Activated gamma-delta T cell treated with Interleukin-2 at 50 U/mL for 16 hours (primary cell): ENCODE results near the gene LEAP2.
"Not testable (repeated sequence)": the region's sequence is repeated elsewhere in the genome, so short reads cannot be mapped to it uniquely, and the experiment has no call there.

Experiments
- DNase-seq: peaks from one replicate; pipeline ENCODE4 v3.0.0-alpha.2; 2020

Gene LEAP2

DNA sequence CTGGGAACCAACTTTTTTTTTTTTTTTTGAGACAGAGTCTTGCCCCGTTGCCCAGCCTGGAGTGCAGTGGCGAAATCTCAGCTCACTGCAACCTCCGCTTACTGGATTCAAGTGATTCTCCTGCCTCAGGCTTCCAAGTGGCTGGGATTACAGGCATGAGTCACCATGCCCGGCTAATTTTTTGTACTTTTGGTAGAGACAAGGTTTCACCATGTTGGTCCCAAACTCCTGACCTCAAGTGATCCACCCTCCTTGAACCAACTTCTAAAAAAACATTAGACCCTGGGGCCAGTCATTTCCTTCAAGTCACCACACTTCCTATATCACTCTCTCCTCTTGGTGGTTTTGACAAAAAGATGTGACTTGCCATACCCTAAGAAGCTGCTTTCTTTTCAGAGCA is 32.2 kb upstream of the LEAP2 start:
- no peak for DNase-seq

DNA sequence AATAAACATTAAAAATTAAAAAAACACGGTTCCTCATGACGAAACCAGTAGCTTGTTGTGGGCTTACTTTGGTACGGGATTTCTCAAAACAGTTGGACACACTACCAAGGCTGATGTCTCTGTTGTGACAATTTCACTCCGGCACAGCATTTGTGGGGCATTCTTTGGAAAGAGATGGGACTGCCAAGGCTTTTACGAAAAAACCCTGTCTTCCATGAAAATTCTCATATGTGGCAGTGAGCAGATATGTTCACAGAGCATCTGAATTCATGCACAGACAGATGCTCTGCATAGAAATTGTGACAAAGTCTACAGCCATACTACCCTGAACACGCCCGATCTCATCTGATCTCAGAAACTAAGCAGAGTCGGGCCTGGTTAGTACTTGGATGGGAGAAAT is 25.2 kb upstream of the LEAP2 start:
- no peak for DNase-seq

DNA sequence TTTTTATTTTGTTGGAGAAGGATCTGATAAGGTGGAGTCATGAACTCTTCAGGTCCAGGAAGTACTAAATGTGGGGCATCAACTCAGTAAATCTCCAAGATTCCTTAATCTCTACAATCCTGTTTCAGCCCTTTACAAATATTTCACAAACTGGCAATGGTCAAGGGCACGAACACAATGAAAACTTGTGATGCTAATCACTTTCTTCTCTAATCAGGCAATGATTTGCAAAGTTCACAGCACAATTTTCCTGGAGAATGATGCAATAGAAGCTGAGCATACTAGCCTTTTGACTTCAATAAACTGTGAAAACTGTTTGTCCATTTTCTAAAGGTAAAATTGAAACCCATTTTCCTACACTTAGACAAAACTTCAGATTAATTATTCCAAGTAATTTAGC is 24.1 kb upstream of the LEAP2 start:
- DNase-seq = no peak

DNA sequence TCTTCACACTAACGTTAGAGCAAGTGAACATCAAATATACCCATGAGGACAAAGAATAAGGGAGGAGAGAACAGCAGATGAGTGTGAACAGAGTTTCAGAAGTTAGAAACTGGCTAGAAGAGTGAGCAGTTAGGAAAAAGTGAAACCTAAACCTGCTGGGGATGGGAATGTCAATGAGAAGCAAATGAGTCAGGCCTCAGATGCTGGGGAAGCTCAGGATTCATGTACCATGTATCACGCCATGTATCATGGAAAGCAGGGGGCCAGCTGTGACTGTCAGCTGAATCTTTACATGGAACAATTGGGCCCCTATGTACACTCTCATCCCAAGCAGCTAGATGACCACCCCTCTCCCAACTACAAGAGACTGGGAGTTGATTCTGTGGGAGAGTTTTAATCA is 23.4 kb upstream of the LEAP2 start:
- no peak for DNase-seq

DNA sequence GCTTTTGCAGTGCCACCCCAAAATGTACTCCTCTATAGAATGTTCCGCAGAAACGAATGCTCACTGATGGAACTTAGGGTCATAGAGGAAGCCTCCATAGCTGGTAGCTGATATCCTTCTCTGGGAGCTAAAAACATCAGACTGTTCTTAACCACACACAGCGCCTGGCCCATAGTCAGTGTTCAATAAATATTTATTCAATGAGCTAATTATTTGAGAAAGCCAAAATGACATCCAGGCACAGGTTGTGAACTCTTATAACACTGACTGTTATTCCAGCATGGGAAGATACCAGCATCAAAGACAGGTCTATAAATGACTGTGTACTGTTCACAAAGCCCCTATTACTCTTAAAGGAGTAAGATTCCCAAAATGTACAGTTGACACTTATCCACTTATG is 20.1 kb upstream of the LEAP2 start:
- DNase-seq = no peak

DNA sequence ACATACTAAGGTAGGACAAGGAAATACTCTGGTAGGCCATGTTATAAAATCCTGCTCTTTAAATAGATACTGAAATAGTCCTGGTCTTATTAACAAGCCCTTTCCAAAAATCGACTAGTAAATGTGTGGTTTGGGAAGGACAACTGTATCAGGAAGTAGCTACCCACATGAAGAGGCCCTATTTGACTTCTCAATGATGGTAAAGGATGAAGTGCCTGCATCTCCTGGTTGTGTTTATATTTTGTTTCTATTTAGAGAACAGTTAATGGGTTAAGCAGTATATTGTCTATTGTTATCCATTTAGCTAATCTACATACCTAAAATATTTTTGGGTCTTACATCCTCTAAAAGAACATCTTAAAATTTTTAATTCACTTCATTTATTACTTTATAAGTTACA is 19.7 kb upstream of the LEAP2 start:
- DNase-seq = no peak

DNA sequence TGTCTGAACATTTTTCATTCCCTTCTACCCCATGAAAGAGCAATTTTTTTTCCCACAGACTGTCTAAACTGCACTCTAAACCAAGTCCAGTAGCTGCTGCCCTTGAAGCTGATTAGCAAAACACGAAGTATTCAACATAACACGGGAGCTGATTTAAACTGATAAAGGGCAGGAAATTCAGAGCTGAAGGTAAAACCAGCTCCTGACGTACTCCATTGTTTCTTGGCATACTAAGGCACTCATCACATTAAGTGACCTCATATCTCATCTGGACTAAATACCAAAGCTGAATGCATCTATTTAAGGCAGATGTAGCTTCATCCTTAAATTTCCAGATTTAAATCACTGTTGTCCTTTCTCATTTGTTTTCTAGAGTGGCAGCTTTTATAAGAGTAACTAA is 19.2 kb upstream of the LEAP2 start:
- no peak for DNase-seq

DNA sequence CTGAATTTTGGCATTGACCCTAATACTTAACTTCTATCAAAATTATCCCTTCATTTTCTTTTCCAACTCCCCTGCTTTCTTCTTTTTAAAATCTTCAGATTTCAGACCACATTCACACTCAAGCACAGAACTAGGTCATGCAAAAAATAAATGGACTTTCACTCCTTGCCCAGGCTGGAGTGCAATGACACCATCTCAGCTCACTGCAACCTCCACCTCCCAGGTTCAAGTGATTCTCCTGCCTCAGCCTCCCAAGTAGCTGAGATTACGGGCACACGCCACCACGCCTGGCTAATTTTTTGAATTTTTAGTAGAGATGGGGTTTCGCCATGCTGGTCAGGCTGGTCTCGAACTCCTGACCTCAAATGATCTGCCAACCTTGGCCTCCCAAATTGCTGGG is 18.5 kb upstream of the LEAP2 start:
- not testable (repeated sequence) for DNase-seq

DNA sequence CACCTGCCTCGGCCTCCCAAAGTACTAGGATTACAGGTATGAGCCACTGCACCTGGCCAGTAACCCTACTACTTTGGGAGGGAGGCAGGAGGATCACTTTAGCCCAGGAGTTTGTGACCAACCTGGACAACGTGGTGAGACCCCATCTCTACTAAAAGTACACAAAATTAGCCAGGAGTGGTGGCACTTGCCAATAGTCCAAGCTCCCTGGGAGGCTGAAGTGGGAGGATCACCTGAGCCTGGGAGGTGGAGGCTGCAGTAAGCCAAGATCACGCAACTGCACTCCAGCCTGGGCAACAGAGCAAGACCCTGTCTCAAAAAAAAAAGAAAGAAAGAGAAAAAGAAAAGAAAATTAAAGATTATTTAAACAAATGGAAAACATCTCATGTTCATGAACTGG is 17.5 kb upstream of the LEAP2 start:
- DNase-seq = no peak

DNA sequence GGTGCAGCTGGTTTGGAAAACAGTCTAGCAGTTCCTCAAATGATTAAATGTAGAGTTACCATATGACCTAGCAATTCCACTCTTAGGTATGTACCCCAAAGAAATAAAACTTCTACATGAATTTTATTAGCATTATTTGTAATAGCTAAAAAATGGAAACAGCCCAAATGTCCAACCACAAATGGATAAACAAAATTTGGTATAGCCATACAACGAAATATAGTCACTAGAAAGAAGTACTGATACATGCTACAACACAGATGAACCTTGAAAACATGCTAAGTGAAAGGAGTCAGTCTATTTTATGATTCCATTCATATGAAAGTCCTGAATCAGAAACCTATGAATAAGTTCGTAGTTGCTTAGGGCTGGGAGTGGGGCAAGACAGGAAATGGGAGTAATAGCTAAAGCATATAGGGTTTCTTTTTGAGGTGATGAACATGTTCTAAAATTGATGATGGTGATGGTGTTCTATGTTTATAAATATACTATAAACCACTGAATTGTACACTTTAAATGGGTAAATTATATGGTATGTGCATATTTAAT is 13.5 kb upstream of the LEAP2 start:
- DNase-seq = no peak

DNA sequence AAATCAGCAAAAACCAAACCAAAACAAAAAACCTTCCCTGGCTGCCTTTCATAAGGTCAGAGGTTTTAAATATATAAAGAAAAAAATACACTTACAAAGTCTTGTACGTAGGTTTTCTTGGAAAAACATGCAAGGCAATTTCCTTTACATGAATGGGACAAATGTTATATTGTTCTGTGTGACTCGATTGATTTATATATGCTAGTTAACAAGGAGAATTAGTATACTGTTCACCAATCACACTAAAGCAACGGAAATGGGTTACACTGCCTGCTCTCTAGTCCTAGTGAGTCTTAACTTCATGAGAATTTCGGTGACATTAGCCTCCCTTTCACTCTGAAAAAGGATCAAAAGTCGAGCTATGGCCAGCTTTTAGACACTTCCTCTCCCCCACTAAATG is 12.7 kb upstream of the LEAP2 start:
- DNase-seq = no peak

DNA sequence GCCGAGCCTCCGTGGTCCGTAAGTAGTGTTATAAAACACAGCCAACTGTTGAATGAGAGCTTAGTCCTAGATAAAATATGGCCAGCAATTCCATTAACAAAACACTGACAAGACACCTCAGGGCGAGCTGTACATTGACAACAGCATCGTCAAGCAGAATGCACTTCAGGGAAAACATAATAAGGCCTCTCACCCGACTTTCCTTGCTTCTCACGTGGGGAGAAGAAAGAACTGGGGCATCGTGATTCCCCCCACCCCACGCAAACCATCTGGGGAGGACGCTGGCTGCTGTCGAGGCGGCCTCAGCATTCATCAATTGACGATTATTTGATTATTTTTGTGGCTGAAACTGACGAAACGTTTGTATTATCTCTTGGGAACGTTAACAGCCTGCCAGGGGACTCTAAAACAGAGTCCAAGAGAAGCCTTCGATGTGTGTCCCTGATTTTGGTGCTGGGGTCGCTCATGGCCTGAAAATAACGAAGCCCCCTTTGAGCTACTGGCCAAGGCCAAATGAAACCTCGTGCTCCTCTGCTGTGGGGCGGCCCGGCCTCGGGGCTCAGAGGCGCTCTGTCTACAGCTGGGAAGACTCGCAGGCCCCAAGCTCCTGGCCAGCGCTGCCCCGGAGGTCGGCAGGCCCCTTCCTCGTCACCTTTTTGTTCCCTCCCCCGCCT is 7.7 kb upstream of the LEAP2 start:
- DNase-seq = no peak

DNA sequence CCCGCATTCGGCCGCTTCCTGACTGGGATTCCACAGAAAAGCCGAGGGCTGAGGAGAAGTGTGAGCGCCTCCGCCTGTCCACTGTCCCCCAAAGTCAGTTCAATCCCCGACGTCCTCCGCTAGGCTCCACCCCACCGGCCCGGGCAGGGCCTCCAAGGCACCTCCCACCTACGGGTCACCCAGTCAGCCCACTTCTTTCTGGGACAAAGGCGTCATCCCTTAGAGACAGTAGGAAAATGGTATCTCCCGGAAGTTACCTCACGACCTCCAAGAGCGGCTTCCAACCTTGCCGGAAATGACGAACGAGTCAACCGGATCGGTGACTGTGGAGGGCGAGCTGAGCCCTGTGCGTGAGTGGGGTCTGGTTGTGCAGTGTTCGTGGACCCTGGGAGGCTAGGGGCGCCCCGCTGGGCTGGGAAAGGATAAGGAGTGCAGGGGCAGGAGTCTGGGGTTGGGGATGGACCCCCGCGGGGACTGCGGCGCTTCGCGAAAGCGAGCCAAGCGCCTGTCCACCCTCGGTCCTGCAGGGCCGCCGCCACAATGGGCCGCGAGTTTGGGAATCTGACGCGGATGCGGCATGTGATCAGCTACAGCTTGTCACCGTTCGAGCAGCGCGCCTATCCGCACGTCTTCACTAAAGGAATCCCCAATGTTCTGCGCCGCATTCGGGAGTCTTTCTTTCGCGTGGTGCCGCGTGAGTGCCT is 7.0 kb upstream of the LEAP2 start, which contains the start of the genes GDF9 and UQCRQ:
Gene GDF9, minus strand, starts transcription at position 128 of the 704 bp plus-strand sequence. CDS start 1,936 bp downstream, outside the sequence.
Gene UQCRQ, plus strand, starts transcription at position 301 of the 704 bp plus-strand sequence. Its CDS starts 240 bp downstream, at position 541.
- peak; percentile 87 for DNase-seq

DNA sequence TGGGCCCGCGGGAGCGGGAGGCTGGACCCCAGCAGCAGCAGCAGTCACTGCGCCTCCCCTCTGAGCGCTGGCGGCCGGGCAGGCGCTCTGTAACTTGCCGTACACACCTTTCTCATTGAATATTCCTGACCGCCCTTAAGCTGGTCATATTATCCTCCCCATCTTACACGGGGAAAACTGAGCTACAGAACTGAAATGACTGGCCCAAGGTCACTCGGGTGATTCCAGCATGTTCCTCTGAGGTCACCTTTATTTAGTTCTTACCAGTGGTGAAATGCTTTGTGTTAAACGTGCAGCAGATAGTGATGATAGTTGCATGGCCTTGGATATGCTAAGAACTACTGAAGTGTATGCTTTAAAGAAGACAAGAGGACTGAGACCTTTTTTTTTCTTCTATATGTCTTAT is 6.4 kb upstream of the LEAP2 start:
- no peak for DNase-seq

DNA sequence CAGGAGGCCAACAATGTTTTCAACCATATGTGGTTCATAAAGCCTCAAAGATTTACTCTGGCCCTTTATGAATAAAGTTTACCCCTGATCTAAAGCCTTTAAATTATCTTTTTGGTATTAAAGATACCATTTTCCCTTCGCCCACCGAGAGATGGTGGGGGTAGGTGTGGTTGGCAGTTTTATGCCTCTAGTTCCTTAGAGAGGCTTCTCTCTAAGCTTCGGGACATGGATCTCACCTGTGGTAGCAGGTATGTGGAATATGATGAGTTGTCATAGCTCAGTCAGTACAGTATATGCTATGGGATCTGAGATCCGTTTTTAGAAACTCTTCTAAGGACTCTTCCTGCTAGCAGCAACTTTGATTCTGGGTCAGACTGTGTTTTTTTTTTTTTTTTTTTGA is 4.7 kb upstream of the LEAP2 start:
- DNase-seq = no peak

DNA sequence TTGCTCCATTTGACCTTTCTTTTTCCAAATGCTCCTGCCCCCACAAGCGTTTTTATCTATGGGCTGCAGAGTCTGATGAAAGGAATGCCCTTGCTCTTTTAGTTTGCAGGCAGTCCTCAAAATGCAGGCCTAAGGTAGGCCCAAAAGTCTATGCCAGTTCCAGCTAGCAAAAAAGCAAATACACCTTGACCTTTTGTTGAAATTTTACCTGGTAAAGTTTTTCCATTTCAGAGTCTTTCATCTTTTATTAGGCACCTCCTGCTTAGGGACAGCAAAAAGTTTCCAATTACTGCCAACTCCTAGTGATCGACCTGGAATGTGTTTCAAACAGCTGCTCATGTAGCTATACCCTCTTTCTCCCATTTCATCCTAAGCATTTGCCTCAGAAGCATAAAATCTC is 2.7 kb upstream of the LEAP2 start:
- DNase-seq = no peak

DNA sequence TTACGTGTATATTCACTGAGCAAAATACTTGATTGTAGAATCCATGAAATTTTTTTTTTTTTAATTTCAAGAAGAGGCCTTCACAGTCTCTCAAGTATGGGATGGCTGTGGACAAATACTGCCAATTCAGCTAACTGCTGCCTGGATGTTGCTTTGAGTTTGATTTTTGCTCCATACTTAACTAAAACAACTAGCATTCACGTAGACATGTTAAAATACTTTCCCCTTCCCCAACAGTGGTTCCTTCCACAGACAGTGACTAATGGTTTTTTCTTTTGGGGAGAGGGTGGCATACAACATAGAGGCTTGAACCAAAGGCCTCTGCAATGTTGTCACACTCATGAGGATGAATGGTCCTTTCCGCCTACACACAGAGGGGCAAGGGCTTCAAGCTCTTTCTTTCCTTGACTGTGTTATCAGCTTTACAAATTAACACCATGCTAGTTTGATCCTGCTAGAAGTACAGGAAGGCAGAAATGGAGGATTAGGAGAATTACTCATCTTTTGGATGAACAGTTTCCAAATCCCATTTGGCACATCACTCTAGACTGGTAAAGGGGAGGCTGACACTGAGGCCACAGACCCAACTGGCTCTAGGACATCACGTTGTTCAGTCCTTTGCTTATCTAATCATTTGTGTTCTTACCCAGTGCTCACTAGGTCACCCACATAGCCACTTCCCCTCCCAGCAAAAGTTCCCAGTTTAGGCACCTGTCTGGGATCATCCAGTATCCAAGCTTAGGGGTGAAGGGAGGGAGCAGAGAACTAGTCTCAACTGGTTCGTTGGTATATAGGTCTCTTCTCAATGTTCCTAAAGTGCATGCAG is 1.8 kb upstream of the LEAP2 start:
- DNase-seq = no peak

DNA sequence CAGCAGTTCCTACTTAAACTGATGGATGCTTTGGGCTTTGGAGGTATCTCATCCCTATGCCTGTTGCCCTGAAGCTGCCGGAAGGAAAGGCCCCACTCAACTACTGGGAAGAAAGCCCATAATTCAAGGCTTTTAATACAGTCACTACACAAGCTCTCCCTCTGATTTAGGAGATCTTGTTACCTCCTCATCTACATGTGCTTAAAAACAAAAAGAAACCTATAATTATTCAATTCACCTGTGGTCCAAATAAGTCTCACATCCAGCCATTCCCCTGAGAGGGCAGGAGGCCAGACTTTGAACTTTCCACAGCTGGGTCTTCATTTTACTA is 715 bp upstream of the LEAP2 start:
- DNase-seq = no peak

DNA sequence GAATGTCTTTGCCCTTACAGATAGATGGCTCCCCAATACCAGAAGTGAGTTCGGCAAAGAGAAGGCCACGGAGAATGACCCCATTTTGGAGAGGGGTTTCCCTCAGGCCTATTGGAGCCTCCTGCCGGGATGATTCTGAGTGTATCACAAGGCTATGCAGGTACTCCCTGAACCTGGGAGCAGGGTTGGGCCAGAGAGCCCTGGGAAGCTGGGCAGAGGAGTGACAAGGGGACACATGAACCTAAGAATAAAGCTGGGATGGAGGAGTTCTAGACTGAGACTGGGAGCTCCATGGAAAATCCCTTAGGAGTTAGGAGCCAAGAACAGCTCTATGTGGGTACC is 433 bp downstream of the LEAP2 start:
- DNase-seq = no peak

DNA sequence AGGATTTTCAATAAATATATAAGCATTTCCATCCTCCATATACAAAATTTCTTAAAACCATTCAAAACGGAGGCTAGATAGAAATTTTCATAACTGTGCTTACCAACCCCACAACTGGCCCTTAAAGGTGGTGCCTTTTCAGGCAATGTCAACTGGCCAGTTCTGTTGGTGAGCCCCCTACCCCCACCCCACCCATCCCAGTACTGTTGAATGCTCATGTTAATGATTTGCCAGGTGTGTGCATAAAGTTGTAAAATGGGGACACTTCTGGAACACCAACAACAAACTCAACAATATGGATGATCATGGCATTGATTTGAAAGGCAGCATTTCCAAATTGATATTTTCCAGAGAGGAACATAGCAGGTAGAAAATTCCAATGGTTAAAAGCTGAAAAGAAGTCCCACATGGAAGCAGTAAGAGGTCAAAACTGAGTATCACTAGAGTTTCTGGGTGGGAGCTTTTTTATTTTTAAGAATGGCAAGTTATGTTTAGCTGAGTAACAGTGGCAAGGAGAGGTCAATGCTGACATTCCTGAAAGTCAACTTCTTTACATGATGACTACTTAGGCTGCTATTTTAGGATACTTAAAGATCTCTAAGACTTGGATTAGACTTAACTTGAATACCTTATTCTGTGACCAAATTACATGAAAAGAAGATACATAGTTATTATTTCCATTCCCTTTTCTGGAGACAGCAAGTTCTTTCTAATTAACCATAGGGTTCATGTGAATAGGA is 2.7 kb downstream of the LEAP2 start:
- no peak for DNase-seq

DNA sequence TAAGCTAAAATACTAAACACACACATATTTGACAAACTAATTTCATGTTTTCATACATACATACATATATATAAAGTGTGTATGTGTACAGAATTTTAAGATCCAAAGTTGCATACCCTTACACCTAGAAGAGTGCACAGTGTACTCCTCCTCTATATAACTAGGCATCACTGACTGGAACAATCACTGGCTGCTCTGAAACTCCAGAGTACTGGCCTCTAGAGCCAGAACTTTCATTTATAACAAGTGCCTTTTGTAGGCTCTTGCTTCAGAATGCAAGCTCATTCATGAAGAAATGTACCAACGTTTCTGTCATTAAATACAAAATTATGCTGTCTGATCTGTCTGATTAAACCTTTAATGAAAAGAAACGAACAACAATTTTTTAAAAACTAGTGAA is 4.0 kb downstream of the LEAP2 start:
- no peak for DNase-seq

DNA sequence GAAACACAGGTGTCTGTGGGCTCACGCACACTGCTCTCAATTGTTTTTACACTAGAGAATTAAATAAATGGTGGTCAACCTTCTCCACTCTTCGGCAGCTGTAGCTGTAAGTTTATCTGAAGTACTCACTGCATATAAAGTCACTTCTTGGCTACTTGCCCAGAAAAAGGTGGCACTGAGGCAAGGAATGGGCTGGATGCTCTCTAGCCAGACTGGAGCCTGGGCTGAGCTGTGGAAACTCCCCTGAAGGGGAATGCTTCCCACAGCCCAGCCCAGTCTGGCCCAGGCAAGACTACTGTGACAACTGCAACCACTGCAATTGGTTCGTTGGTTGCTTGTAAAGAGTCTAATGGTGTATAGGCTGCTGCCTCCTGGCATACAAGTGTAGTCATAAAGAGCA is 4.5 kb downstream of the LEAP2 start:
- no peak for DNase-seq

DNA sequence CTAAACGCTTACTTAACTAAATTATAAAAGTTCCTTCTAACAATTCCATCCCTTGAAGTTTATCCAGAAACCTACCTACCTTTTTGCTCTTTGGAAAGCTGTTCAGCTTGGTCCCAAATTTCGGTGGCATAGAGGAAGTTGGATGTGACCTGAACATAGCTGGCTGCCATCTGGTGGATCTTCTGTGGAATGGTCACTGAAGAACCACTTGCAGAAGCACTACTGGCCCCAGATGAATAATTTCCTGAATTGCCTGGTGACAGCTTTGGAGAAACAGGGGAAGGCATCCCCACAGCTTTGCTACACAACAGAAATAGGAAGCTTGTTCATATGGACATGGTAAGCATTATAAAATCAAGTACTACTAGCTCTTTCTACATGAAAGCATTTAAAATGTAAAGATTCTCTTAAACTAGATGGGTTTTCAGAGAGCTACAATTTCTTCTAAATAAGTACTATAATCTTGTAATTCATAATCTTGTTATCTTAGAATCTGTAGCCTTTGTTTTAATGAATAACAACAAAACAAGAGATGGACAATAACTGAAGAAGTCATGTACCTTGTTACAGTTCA is 9.9 kb downstream of the LEAP2 start:
- peak; percentile 7 for DNase-seq
